ENCODE results near the gene CATSPER4. TPM values are rescaled to one million over a fixed set of nuclear protein-coding genes. Genes with fewer than 3 reads are reported as not detected.

CATSPER4 gene
- total and polyA plus RNA-seq, 2 of the 13 experiments (the other 11 are each of a cell fraction or from before 2014, with no cell fraction given): not detected

DNA sequence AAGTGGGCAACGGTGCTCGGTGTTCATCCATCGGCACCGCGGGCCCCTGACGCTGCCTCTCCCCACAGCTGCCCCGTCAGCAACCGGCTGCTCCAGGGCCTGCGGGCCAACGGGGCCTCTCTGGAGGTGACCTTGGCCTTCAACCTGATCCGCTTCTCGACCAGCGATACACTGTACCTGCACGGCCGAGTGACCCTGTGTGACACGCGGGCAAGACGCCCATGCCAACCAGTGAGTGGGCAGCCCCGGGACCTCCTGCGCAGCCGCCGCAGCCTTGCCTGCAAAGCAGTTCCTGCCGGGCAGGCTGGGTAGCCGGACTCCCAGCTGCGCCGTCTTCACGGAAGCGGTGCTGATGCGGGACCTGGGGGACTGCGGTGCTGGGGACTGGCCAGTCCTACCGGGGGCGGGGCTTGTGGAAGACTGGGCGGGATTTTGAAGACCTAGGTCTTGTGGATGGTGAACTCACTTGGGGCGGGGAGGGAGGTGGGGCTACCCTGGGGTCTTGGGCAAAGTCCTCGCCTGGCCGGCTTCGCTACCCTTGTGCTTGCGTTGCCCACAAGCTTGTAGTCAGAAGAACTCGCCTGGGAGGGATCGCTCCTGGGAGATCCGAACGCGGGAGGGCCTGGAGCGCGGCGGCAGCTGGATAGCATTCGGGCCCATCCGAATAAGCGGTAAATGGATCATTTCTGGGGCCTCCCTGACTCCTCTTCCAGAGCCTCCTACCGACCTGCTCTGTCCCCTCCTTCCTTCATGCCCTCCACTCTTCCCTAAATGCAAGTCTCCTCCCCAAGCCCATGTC, 34.8 kb downstream of the CATSPER4 start (continued):
- TF ChIP-seq SMYD3 (CRISPR knock-in tag; IDR thresholded peaks at IDR 0.05) (peak; percentile 30; the same call in 1 of the 2 replicates), ZNF720 (CRISPR knock-in tag; IDR thresholded peaks at IDR 0.05) (no peak), MAZ (IDR thresholded peaks at IDR 0.05; ENCODE audit: borderline replicate concordance, low read depth, low read length) (peak; percentile 45; the same call in 1 of the 2 replicates), MAZ (CRISPR knock-in tag; IDR thresholded peaks at IDR 0.05; ENCODE audit: low read depth) (no peak), PAWR (CRISPR knock-in tag; IDR thresholded peaks at IDR 0.05; ENCODE audit: borderline replicate concordance) (no peak), JUND (CRISPR knock-in tag; IDR thresholded peaks at IDR 0.05) (no peak), MAFG (CRISPR knock-in tag; IDR thresholded peaks at IDR 0.05) (no peak), AGO2 (optimal IDR thresholded peaks at IDR 0.05; ENCODE audit: low read depth, low read length) (peak; percentile 24), SRSF4 (IDR thresholded peaks at IDR 0.05; ENCODE audit: low read depth, low read length, poor library complexity, severe bottlenecking) (no peak), NRL (CRISPR knock-in tag; IDR thresholded peaks at IDR 0.05; ENCODE audit: borderline replicate concordance) (peak; percentile 55; the same call in 1 of the 2 replicates), SP1 (IDR thresholded peaks at IDR 0.05) (no peak), SP1 (CRISPR knock-in tag; IDR thresholded peaks at IDR 0.05) (peak; percentile 54; the same call in 1 of the 2 replicates), BCL6 (CRISPR knock-in tag; IDR thresholded peaks at IDR 0.05) (peak; percentile 69), ZNF484 (CRISPR knock-in tag; IDR thresholded peaks at IDR 0.05; ENCODE audit: borderline replicate concordance, low read depth) (no peak), ZBTB3 (CRISPR knock-in tag; IDR thresholded peaks at IDR 0.05; ENCODE audit: borderline replicate concordance, low read depth) (no peak), ZNF703 (CRISPR knock-in tag; IDR thresholded peaks at IDR 0.05; ENCODE audit: borderline replicate concordance) (0 out of 2 replicates have a peak, but pooled peaks have one; percentile 64), NFIC (IDR thresholded peaks at IDR 0.05; ENCODE audit: low read length) (no peak), BRCA1 (CRISPR knock-in tag; IDR thresholded peaks at IDR 0.05) (no peak), POGZ (CRISPR knock-in tag; IDR thresholded peaks at IDR 0.05) (peak; percentile 57; the same call in 1 of the 2 replicates), SOX6 (IDR thresholded peaks at IDR 0.05) (no peak), SOX6 (CRISPR knock-in tag; IDR thresholded peaks at IDR 0.05) (peak; percentile 62; the same call in 1 of the 2 replicates)
- TF ChIP-seq, protein P1, sequence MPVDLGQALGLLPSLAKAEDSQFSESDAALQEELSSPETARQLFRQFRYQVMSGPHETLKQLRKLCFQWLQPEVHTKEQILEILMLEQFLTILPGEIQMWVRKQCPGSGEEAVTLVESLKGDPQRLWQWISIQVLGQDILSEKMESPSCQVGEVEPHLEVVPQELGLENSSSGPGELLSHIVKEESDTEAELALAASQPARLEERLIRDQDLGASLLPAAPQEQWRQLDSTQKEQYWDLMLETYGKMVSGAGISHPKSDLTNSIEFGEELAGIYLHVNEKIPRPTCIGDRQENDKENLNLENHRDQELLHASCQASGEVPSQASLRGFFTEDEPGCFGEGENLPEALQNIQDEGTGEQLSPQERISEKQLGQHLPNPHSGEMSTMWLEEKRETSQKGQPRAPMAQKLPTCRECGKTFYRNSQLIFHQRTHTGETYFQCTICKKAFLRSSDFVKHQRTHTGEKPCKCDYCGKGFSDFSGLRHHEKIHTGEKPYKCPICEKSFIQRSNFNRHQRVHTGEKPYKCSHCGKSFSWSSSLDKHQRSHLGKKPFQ (CRISPR knock-in tag; IDR thresholded peaks at IDR 0.05; ENCODE audit: insufficient replicate concordance): peak; percentile 85
- TF ChIP-seq, protein P2, sequence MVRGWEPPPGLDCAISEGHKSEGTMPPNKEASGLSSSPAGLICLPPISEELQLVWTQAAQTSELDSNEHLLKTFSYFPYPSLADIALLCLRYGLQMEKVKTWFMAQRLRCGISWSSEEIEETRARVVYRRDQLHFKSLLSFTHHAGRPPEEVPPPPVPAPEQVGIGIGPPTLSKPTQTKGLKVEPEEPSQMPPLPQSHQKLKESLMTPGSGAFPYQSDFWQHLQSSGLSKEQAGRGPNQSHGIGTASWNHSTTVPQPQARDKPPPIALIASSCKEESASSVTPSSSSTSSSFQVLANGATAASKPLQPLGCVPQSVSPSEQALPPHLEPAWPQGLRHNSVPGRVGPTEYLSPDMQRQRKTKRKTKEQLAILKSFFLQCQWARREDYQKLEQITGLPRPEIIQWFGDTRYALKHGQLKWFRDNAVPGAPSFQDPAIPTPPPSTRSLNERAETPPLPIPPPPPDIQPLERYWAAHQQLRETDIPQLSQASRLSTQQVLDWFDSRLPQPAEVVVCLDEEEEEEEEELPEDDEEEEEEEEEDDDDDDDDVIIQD (CRISPR knock-in tag; IDR thresholded peaks at IDR 0.05; ENCODE audit: low read depth): no peak
- TF ChIP-seq, protein P3, sequence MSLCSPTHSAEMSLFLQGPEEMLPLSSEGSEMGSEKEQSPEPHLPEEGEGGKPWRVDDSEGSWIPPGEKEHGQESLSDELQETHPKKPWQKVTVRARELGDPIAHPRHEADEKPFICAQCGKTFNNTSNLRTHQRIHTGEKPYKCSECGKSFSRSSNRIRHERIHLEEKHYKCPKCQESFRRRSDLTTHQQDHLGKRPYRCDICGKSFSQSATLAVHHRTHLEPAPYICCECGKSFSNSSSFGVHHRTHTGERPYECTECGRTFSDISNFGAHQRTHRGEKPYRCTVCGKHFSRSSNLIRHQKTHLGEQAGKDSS (CRISPR knock-in tag; IDR thresholded peaks at IDR 0.05; ENCODE audit: borderline replicate concordance, low read depth): peak; percentile 72; the same call in 1 of the 2 replicates
- TF ChIP-seq, protein P4, sequence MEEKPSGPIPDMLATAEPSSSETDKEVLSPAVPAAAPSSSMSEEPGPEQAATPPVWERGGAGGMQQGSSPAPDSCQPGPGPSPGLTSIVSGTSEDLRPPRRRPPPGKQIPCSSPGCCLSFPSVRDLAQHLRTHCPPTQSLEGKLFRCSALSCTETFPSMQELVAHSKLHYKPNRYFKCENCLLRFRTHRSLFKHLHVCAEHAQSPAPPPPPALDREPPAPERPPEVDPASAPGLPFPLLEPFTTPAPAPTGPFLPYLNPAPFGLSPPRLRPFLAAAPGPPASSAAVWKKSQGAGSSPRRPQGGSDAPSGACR (CRISPR knock-in tag; IDR thresholded peaks at IDR 0.05): no peak
